ENCODE measurements around the gene CACNA2D3.

The CACNA2D3 gene

GRCh38 chr3:54486317-54486716 lies 364.0 kb downstream of the CACNA2D3 start:
- no peaks in the 10 kb centered on the region for H3K4me1 ChIP-seq (ENCODE audit: insufficient read depth, low read length)
- no peaks in the 10 kb centered on the region; the same call in 1 of the 2 replicates for H3K36me3 ChIP-seq (ENCODE audit: insufficient read depth, low read length)
- H3K9ac ChIP-seq (ENCODE audit: low read depth, low read length) = no peak overlapping the region
- no peaks in the 10 kb centered on the region for H3K9me3 ChIP-seq (ENCODE audit: control insufficient read depth, insufficient read depth, low read length)

- Histone ChIP-seq H3K36me3 (ENCODE audit: insufficient read depth, low read length) (no peaks in the 10 kb centered on the region; the same call in 1 of the 2 replicates), H3K9me3 (ENCODE audit: control insufficient read depth, insufficient read depth, low read length) (no peaks in the 10 kb centered on the region), H3K4me1 (ENCODE audit: insufficient read depth, low read length) (no peaks in the 10 kb centered on the region), H3K9ac (ENCODE audit: low read depth, low read length) (no peak overlapping the region)
These were observed 365.9 kb downstream of the CACNA2D3 start for GRCh38 chr3:54488297-54488696.

DNA sequence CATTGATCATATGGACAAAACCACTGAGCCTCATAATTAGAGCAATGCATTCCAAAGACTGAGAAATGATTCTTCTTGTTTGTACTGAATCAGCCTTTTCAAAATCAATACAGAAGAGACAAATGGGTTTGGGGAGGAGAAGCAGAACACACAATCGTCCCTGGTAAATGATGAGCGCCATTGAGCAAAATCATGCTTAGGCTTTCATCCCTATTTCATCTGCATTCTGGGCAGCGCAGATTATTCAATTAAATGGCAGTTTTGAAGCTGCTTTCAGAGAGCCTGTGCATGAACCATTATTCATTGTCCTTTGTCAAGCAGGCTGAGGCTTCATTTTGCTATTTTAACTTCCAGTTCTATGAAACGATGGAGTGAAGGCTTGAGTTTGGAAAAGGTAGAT lies 371.9 kb downstream of the CACNA2D3 start:
- no peak overlapping the region for H3K9ac ChIP-seq (ENCODE audit: low read depth, low read length)
- no peaks in the 10 kb centered on the region for H3K9me3 ChIP-seq (ENCODE audit: control insufficient read depth, insufficient read depth, low read length)
- H3K36me3 ChIP-seq (ENCODE audit: insufficient read depth, low read length) = no peaks in the 10 kb centered on the region; the same call in 1 of the 2 replicates
- no peaks in the 10 kb centered on the region for H3K4me1 ChIP-seq (ENCODE audit: insufficient read depth, low read length)

DNA sequence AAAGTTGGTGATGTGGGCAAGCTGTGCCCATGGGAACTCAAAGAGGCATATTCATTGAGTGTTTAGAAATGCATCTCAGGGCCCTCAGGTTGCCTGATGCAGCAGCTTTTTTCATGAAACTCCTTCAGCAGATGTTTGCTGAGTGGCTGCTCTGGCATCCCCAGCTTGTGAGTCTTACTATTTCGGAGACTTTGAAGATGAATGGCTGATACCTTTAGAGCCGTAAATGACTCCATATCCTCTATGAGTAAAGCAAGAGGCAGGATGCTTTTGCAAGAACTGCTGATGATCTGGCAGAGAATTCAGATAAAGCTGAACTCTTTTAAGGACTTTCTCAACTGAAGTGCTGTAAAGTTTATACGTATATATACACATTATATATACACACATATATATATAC lies 384.3 kb downstream of the CACNA2D3 start:
- Histone ChIP-seq H3K36me3 (ENCODE audit: insufficient read depth, low read length) (no peaks in the 10 kb centered on the region), H3K9me3 (ENCODE audit: control insufficient read depth, insufficient read depth, low read length) (no peaks in the 10 kb centered on the region), H3K9ac (ENCODE audit: low read depth, low read length) (no peak overlapping the region), H3K4me1 (ENCODE audit: insufficient read depth, low read length) (no peaks in the 10 kb centered on the region)

GRCh38 chr3:54507876-54508460 lies 385.6 kb downstream of the CACNA2D3 start:
- Histone ChIP-seq H3K36me3 (ENCODE audit: insufficient read depth, low read length) (no peaks in the 10 kb centered on the region), H3K9ac (ENCODE audit: low read depth, low read length) (no peak overlapping the region), H3K9me3 (ENCODE audit: control insufficient read depth, insufficient read depth, low read length) (0 out of 2 replicates have a peak, but pooled peaks cover 4% of the 10 kb centered on the region), H3K4me1 (ENCODE audit: insufficient read depth, low read length) (no peaks in the 10 kb centered on the region)

DNA sequence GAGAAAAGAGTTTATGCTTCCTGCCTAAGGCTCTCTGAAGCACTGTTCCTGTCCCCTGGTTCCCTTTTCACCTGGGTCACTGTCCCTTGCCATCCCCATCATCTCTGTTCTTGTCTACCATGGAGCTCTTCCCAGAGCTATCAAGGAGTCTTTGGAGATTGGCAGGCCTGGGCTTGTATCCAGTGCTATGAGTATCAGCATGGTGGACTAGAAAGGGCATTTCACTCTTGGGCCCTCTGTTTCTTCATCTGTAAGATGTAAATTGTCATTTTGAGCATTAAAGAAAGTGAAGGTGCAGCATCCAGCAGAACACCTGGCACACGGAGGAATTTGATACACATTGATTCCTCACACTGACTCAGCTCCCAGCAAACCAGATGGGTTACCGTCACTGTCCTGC lies 388.2 kb downstream of the CACNA2D3 start:
- no peaks in the 10 kb centered on the region for H3K36me3 ChIP-seq (ENCODE audit: insufficient read depth, low read length)
- no peaks in the 10 kb centered on the region for H3K4me1 ChIP-seq (ENCODE audit: insufficient read depth, low read length)
- no peak overlapping the region for H3K9ac ChIP-seq (ENCODE audit: low read depth, low read length)
- 0 out of 2 replicates have a peak, but pooled peaks cover 4% of the 10 kb centered on the region for H3K9me3 ChIP-seq (ENCODE audit: control insufficient read depth, insufficient read depth, low read length)

- H3K9ac ChIP-seq (ENCODE audit: low read depth, low read length) = no peak overlapping the region
- H3K4me1 ChIP-seq (ENCODE audit: insufficient read depth, low read length) = no peaks in the 10 kb centered on the region
- 0 out of 2 replicates have a peak, but pooled peaks cover 4% of the 10 kb centered on the region for H3K9me3 ChIP-seq (ENCODE audit: control insufficient read depth, insufficient read depth, low read length)
- H3K36me3 ChIP-seq (ENCODE audit: insufficient read depth, low read length) = no peaks in the 10 kb centered on the region
These were observed 389.5 kb downstream of the CACNA2D3 start for GRCh38 chr3:54511766-54512365.

DNA sequence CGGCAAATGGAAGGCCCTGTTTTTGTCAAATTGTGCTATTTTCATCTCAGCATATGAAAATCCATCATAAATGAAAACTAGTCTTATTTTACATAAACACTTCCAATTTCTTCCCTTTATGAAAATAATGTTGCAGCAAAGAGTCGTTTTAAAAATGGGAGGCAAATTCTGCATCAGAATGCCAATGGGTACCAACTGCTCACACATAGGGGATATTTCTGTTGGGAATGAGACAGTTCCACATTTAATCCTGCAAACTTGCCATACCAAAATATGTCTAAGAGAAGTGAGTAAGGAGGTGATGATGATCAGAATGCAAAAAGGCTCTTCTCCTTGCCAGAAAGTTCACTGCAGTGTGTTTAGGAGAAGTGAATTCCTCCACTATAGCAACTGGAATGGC lies 391.7 kb downstream of the CACNA2D3 start:
- H3K36me3 ChIP-seq (ENCODE audit: insufficient read depth, low read length) = no peaks in the 10 kb centered on the region
- no peak overlapping the region for H3K9ac ChIP-seq (ENCODE audit: low read depth, low read length)
- H3K9me3 ChIP-seq (ENCODE audit: control insufficient read depth, insufficient read depth, low read length) = 0 out of 2 replicates have a peak, but pooled peaks cover 4% of the 10 kb centered on the region
- H3K4me1 ChIP-seq (ENCODE audit: insufficient read depth, low read length) = no peaks in the 10 kb centered on the region

DNA sequence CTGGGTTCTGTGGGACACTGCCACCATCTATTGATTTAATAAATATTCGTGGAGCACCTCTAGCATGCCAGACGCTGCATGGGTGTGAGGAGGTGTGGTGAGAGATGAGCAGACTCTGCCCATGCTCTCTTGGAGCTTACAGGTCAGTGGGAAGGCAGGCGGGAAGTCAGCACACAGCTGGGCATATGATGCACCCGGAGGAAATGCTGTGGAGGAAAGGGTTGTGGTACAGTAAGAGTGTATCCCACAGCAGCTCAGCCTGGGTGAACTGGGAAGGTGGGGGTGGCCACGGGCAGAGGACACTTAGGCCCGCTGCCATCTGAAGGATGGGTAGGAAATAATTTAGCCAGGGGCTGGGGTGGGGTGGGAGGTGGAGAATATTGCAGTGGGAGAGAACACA lies 392.1 kb downstream of the CACNA2D3 start:
- H3K9me3 ChIP-seq (ENCODE audit: control insufficient read depth, insufficient read depth, low read length) = 0 out of 2 replicates have a peak, but pooled peaks cover 4% of the 10 kb centered on the region
- H3K4me1 ChIP-seq (ENCODE audit: insufficient read depth, low read length) = no peaks in the 10 kb centered on the region
- H3K9ac ChIP-seq (ENCODE audit: low read depth, low read length) = no peak overlapping the region
- no peaks in the 10 kb centered on the region for H3K36me3 ChIP-seq (ENCODE audit: insufficient read depth, low read length)

DNA sequence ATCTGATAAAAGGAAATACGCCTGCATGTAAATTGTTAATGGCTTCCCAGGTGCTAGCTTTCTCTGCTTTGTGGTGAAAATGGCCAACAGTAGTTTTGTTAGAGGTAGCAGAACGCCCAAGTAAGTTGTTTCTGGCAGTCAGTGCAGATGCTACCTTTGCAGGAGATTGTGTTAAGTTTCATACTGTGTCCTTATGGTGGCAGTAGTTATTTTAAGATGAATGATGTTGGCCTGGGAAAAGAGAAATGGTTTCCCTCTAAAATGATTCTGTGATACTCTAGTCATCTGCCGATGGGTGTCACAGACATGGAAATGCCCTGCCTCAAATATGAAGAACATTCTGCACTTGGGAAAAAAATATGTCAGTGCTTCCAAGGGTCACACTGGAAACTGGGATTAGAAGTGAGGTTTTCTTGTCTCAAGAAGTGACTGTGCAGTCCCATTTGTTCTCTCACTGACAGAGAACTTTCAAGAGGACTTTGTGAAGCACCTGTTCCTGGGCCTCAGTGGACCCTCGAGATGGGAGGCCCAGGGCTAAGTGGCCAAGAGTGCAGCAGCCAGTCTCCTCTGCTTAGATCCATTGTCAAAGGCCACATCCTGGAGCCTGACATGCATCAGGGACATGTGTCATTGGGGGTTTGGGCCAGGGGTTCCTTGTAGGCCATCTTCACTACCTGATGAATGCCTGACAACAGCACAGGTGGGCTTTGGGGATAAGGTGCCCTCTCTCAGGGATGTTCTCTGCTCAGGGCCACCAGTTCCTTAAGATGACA lies 393.3 kb downstream of the CACNA2D3 start:
- H3K9ac ChIP-seq (ENCODE audit: low read depth, low read length) = no peak overlapping the region
- no peaks in the 10 kb centered on the region for H3K4me1 ChIP-seq (ENCODE audit: insufficient read depth, low read length)
- no peaks in the 10 kb centered on the region for H3K36me3 ChIP-seq (ENCODE audit: insufficient read depth, low read length)
- H3K9me3 ChIP-seq (ENCODE audit: control insufficient read depth, insufficient read depth, low read length) = 0 out of 2 replicates have a peak, but pooled peaks cover 4% of the 10 kb centered on the region

DNA sequence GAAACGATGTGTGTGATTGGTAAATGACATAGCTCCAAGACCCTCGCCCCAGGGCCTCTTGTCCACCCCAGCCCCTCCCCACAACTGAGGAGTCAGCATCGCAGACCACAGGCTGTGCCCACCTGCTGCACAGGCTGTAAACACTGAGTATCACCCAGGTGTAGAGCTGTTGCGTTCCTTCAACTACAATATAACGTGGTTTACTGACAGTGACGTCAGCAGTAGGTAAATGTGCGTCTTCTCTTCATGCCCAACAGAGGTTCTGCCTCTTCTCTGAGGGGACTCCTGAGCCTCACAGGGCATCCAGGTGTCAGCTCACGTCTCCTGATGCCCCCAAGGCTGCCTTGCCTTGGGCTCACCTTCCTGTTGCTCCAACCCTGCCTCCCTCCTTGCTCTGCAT lies 395.1 kb downstream of the CACNA2D3 start:
- Histone ChIP-seq H3K9me3 (ENCODE audit: control insufficient read depth, insufficient read depth, low read length) (no peaks in the 10 kb centered on the region), H3K36me3 (ENCODE audit: insufficient read depth, low read length) (no peaks in the 10 kb centered on the region), H3K4me1 (ENCODE audit: insufficient read depth, low read length) (no peaks in the 10 kb centered on the region), H3K9ac (ENCODE audit: low read depth, low read length) (no peak overlapping the region)

DNA sequence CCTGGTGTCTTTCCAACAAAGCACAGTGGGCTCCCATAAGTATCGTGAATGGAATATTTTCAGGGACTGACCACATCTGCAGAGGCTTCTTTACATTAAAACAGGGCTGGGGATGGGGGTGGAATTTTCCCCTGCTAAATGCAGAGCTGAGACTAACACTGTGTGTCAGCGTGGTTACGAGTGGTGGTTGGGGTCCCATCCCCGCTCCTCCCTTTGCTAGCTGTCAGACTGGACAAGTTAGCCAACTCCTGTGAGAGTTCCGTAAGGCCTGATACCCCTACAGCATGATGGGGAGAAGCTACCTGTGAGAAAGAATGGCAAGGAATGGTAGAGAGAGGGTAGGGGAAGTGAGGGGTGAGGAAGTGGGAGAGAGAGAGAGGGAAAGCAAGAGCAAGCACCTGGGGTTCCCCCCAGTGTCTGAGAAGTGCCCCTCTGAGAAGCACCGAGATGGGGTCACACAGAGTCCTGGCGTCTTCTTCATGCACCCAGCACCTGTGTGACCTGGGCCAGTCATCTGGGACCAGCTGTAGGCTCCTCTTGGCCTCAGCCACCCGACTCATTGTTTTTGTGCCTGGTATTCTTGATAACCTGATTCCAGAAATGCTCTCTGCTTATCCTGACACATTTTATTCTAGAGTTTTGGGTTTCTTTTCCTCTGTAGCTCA lies 395.8 kb downstream of the CACNA2D3 start:
- no peak overlapping the region for H3K9ac ChIP-seq (ENCODE audit: low read depth, low read length)
- H3K36me3 ChIP-seq (ENCODE audit: insufficient read depth, low read length) = no peaks in the 10 kb centered on the region
- no peaks in the 10 kb centered on the region for H3K4me1 ChIP-seq (ENCODE audit: insufficient read depth, low read length)
- H3K9me3 ChIP-seq (ENCODE audit: control insufficient read depth, insufficient read depth, low read length) = no peaks in the 10 kb centered on the region

DNA sequence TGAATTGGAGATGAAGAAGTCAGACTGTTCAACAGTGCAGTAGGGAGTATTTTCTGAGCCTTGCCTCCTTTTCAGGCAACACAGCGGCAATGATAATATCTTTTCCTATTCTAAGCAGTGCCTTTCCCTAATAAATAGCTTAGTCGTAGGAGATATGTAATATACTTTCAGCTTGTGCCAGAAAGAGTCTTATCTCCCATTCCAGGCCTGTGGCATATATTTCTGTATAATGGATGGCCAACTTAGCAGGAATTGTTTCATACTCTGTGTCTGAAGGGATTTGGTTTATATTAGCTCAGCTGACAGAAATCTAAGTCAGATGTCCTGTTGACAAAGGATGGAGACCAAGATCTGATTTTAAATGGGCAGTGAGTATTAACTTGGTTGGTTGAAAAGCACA lies 397.1 kb downstream of the CACNA2D3 start:
- H3K4me1 ChIP-seq (ENCODE audit: insufficient read depth, low read length) = no peaks in the 10 kb centered on the region
- H3K36me3 ChIP-seq (ENCODE audit: insufficient read depth, low read length) = no peaks in the 10 kb centered on the region
- H3K9me3 ChIP-seq (ENCODE audit: control insufficient read depth, insufficient read depth, low read length) = no peaks in the 10 kb centered on the region
- no peak overlapping the region for H3K9ac ChIP-seq (ENCODE audit: low read depth, low read length)

- Histone ChIP-seq H3K4me1 (ENCODE audit: insufficient read depth, low read length) (no peaks in the 10 kb centered on the region), H3K36me3 (ENCODE audit: insufficient read depth, low read length) (no peaks in the 10 kb centered on the region), H3K9me3 (ENCODE audit: control insufficient read depth, insufficient read depth, low read length) (no peaks in the 10 kb centered on the region), H3K9ac (ENCODE audit: low read depth, low read length) (no peak overlapping the region)
These were observed 397.7 kb downstream of the CACNA2D3 start for GRCh38 chr3:54520060-54520459.
